WI38 (cell line): ENCODE measurements around the gene WASF3.

Source experiments
- H3K4me3 ChIP-seq: 2 replicates; pipeline ENCODE4 v1.5.1; 2011; ENCODE audit warnings: low read depth, mild to moderate bottlenecking, control low read depth, low read length
- TF ChIP-seq, protein P1 (sequence below): IDR thresholded peaks from 2 replicates; pipeline ENCODE4 v1.5.1; 2012; ENCODE audit warnings: low read depth, mild to moderate bottlenecking, control low read depth, low read length

The WASF3 gene

DNA sequence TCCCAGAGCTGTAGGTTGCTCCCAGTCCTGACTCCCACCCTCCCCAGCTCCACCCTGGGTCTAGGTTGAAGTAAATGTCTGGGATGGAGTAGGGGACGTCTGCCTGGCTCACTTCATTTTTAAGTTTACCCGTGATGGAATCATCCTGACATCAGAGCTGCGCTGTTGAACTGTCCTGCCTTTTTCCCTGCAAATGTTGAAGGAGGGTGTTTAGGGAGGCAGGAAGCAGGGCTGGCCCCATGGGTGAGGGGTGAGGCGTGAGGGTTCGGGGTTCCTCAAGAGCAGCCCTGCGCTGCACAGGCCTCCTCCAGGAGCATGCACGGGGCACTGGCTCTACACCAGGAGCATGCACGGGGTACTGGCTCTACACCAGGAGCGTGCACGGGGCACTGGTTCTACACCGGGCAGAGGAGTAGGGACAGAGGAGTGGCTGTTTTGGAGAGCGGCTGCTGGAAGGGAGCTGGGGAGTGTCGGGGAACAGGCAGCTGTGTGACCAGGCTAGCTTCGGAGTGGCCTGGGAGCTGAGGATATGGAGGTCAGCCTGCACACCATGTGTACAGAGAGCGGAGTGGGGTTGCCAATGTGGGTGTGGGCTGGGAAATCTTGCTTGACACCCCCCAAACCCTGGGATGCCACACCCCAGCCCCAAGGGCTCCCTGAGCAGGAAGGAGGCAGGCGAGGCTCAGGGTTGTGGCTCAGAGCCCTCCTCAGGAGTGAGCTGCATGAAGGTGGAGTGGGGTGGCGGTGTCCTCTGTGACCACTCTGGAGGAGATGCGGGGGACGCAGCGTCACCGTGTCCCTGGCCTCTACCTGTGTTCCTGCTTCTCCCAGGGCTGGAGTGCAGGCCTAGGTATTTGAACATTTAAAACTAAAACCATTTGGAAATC, 139.8 kb downstream of the WASF3 start:
- H3K4me3 ChIP-seq = no peak overlapping the region
- TF ChIP-seq, protein P1, sequence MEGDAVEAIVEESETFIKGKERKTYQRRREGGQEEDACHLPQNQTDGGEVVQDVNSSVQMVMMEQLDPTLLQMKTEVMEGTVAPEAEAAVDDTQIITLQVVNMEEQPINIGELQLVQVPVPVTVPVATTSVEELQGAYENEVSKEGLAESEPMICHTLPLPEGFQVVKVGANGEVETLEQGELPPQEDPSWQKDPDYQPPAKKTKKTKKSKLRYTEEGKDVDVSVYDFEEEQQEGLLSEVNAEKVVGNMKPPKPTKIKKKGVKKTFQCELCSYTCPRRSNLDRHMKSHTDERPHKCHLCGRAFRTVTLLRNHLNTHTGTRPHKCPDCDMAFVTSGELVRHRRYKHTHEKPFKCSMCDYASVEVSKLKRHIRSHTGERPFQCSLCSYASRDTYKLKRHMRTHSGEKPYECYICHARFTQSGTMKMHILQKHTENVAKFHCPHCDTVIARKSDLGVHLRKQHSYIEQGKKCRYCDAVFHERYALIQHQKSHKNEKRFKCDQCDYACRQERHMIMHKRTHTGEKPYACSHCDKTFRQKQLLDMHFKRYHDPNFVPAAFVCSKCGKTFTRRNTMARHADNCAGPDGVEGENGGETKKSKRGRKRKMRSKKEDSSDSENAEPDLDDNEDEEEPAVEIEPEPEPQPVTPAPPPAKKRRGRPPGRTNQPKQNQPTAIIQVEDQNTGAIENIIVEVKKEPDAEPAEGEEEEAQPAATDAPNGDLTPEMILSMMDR = no peak

DNA sequence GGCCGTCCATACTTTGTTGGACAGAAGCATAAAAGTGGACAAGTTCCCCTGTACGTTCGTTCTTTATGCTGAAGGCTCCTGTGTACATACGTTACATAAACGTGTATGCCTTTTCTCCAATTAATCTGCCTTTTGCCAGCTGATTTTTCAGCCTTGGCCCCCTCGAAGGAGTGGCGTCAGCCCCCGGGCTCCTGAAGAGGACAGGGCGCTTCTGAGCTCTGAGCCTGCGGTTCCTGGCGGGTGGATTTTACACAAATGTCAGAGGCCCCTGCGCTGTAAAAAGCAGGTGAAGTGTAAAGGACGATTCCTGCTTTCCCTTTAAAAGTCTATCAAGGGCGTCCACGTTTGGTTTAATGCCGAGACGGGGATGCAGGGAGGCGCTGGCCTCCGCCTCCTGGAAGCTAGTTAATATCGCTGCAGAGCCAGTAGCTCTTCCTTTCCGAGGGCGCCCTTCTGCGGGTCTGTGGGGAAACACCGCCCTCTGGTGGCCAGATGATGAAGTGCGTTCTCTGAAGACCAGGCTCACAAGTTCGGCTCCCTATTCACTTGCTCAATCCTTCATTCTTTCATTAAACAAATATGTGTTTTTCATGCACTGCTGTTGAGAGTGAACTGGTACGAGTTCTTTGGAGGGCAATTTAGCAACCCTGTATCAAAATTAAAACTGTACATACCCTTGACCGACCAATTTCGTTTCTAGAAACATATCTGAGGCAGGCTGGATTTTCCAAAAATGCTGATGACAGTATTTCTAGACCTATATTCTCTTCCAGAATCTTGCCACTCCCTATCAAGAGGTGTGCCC, 141.1 kb downstream of the WASF3 start:
- H3K4me3 ChIP-seq = peak overlapping the region; percentile 36
- TF ChIP-seq, protein P1 = peak; percentile 88

DNA sequence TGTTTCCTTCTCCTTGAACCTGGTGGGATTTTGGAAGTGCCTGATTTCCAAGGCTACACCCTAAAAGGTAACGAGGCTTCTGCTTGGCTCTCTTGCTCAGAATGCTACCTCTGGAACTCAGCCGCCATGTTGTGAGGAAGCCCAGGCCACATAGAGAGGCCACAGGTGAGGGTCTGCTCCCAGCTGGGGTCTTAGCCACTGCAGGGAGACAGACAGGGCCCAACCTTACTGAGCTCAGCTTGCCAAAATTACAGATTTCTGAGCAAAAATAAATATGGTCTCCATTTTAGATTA, 141.7 kb downstream of the WASF3 start:
- H3K4me3 ChIP-seq = no peak overlapping the region
- TF ChIP-seq, protein P1 = no peak

DNA sequence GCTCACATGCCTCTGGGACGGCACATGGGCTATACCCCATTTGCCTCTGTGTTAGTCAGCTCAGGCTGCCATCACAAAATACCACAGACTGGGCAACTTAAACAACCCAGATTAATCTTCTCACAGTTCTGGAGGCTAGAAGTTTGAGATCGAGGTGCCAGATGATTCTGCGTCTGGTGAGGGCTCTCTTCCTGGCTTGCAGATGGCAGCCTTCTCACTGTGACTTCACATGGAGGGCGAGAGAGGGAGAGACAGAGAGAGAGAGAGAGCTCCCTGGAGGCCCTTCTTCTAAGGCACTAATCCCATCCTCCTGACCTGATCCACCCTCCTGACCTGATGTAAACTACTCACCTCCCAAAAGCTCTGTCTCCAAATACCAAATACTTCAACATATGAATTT, 148.1 kb downstream of the WASF3 start:
- H3K4me3 ChIP-seq = no peak overlapping the region
- TF ChIP-seq, protein P1 = no peak

DNA sequence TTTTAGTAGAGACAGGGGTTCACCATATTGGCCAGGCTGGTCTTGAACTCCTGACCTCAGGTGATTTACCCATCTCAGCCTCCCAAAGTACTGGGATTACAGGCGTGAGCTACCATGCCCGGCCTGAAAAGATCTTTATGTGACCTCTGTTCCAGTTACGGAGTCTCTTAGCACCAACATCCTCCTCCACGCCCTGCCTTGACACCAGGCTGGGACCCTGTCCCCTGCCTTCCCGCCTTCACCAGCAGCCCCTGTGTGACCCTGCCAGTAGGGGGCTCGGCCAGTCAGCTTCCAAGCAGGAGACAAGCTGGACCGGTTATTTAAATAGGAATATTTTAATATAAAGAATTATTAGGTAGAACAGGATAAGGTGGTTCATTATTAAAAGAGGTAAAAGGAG, 148.9 kb downstream of the WASF3 start:
- no peak overlapping the region for H3K4me3 ChIP-seq
- TF ChIP-seq, protein P1 = no peak

DNA sequence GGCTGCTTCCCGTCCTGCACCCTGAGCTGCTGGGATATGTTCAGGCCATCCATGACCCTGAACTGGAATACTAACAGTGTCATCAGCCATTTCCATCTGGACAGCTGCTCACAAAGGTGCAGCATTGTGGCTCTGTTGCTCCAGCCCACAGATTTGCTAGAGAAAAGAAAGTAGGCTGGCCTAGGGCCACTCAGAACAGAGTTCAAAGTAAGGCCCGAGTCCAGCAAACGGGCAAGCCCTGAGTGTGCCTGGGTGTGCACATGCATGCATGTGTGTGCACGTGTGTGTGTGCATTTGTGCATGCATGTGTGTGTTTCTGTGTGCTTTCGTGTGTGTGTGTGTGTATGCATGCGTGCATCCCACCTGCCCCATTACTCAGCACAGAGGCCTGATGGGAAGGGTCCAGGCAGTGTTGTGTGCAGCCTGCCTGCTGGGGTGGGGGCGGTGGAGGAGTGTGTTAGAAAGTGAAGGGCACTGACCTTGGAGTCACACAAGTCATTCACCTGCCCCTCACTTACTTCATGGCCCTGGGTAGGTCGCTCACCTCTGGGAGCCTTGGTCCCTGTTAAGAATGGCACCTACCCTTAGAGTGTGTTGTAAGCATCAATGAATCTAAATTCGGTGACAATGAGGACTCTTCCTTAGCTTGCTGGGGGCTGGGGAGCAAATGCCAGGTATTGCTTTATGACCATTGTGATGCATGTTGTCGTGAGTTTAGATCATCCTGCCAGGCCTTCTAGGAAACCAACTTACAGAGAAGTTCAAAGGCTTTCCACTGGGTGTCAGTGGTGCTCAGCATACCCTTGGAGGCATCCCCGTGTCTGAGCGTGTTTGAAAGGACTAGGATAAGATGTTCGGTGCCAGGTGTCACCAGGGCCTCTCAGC, 149.9 kb downstream of the WASF3 start:
- TF ChIP-seq, protein P1 = peak; percentile 46
- no peak overlapping the region for H3K4me3 ChIP-seq
